Activated CD8-positive, alpha-beta T cell treated with anti-CD3 and anti-CD28 coated beads for 36 hours (primary cell): ENCODE data around the gene EPHA6. TPM values are rescaled to one million over a fixed set of nuclear protein-coding genes. Genes with fewer than 3 reads are reported as not detected.

Experiments
- ATAC-seq: fragments of 200-7000 bp; cut with Tn5 transposase; one replicate; pipeline ENCODE4 v1.10.0; 2021; ENCODE audit warnings: mild to moderate bottlenecking, moderate library complexity
- CTCF ChIA-PET: fragments of 350-600 bp; sonication (Branson Sonifier 250); formaldehyde crosslinking; loops from one replicate; lab custom pipeline; 2021; ENCODE audit warnings: antibody characterized with exemption; lab: Charles Lee
- POLR2A ChIA-PET: fragments of 350-600 bp; sonication (Branson Sonifier 250); formaldehyde crosslinking; loops from one replicate; lab custom pipeline; 2021; ENCODE audit warnings: antibody characterized with exemption; lab: Charles Lee
- DNase-seq: peaks from one replicate; pipeline ENCODE4 v3.0.0-alpha.2; 2020
- H3K27ac Mint-ChIP-seq: one replicate; pipeline ENCODE4 v1.8.0; 2021; ENCODE audit warnings: mild to moderate bottlenecking, mixed read lengths
- H3K27me3 Mint-ChIP-seq: one replicate; pipeline ENCODE4 v1.8.0; 2021; ENCODE audit warnings: mixed read lengths
- H3K36me3 Mint-ChIP-seq: one replicate; pipeline ENCODE4 v1.8.0; 2021; ENCODE audit warnings: low read depth, mixed read lengths
- H3K4me1 Mint-ChIP-seq: one replicate; pipeline ENCODE4 v1.8.0; 2021; ENCODE audit warnings: low read depth, mixed read lengths
- H3K4me3 Mint-ChIP-seq: one replicate; pipeline ENCODE4 v1.8.0; 2021; ENCODE audit warnings: mild to moderate bottlenecking, moderate library complexity, mixed read lengths
- H3K9me3 Mint-ChIP-seq: one replicate; pipeline ENCODE4 v1.8.0; 2021; ENCODE audit warnings: mixed read lengths
- CTCF ChIP-seq: fragments of 200-600 bp; IDR thresholded peaks from one replicate; pipeline ENCODE4 v1.8.0; 2022; ENCODE audit warnings: antibody characterized with exemption, mild to moderate bottlenecking
- intact Hi-C: fragments of 100-400 bp; cut with micrococcal nuclease; formaldehyde crosslinking; loops from one replicate; pipeline ENCODE4 v1.10.0; 2022
- total RNA-seq, 2 experiments: library from RNA; stranded (reverse); gene quantifications; one replicate each; pipeline ENCODE4 v1.2.3, GENCODE V29; 2021

EPHA6 gene
- not detected for total RNA-seq

- Mint-ChIP-seq H3K27me3 (peaks cover 27% of the 10 kb centered on the region), H3K9me3 (no peaks in the 10 kb centered on the region), H3K4me1 (peaks cover 6% of the 10 kb centered on the region), H3K4me3 (peak within 1 kb of the TSS; percentile 14), H3K36me3 (no peaks in the 10 kb centered on the region), H3K27ac (no peak within 1 kb of the TSS)
- DNase-seq = peak; percentile 11
- POLR2A ChIA-PET = no interaction called here
- CTCF ChIA-PET = no interaction called here
- no peak for TF ChIP-seq CTCF
- ATAC-seq = peak; percentile 27
- intact Hi-C loops = no loop called here
These were observed at the start of gene EPHA6 for GRCh38 chr3:96813820-96814650. Gene EPHA6 (plus strand): TSS chr3:96814594.

GRCh38 chr3:96776818-96777217 is 37.6 kb upstream of the EPHA6 start:
- no peak for ATAC-seq
- CTCF ChIA-PET = no interaction called here

GRCh38 chr3:96779810-96780209 is 34.6 kb upstream of the EPHA6 start:
- ChIA-PET POLR2A (no interaction called here), CTCF (no interaction called here)
- TF ChIP-seq CTCF = no peak
- DNase-seq (peak; percentile 2), ATAC-seq (no peak)
- no peaks in the 10 kb centered on the region for H3K27me3 Mint-ChIP-seq
- H3K4me3 Mint-ChIP-seq = no peak overlapping the region
- H3K36me3 Mint-ChIP-seq = no peaks in the 10 kb centered on the region
- intact Hi-C loops = no loop called here
- no peaks in the 10 kb centered on the region for H3K4me1 Mint-ChIP-seq
- H3K9me3 Mint-ChIP-seq = peaks cover 17% of the 10 kb centered on the region
- no peak overlapping the region for H3K27ac Mint-ChIP-seq

More at GRCh38 chr3:96776818-96777217, 37.6 kb upstream of the EPHA6 start:
- Mint-ChIP-seq H3K4me3 (no peak overlapping the region), H3K36me3 (no peaks in the 10 kb centered on the region), H3K27ac (no peak overlapping the region), H3K27me3 (no peaks in the 10 kb centered on the region), H3K9me3 (peaks cover 25% of the 10 kb centered on the region), H3K4me1 (no peaks in the 10 kb centered on the region)
- POLR2A ChIA-PET = no interaction called here
- intact Hi-C loops = no loop called here
- DNase-seq = no peak
- no peak for TF ChIP-seq CTCF

- no peak overlapping the region for H3K27ac Mint-ChIP-seq
- ChIA-PET POLR2A (no interaction called here), CTCF (no interaction called here)
- no peaks in the 10 kb centered on the region for H3K27me3 Mint-ChIP-seq
- intact Hi-C loops = no loop called here
- DNase-seq (no peak), ATAC-seq (no peak)
- H3K36me3 Mint-ChIP-seq = no peaks in the 10 kb centered on the region
- no peaks in the 10 kb centered on the region for H3K4me1 Mint-ChIP-seq
- H3K4me3 Mint-ChIP-seq = no peak overlapping the region
- peaks cover 1% of the 10 kb centered on the region for H3K9me3 Mint-ChIP-seq
- TF ChIP-seq CTCF = no peak
These were observed 18.3 kb upstream of the EPHA6 start for GRCh38 chr3:96796101-96796500.

GRCh38 chr3:96803870-96804269 is 10.5 kb upstream of the EPHA6 start:
- POLR2A ChIA-PET = no interaction called here
- H3K36me3 Mint-ChIP-seq = no peaks in the 10 kb centered on the region
- no peak overlapping the region for H3K27ac Mint-ChIP-seq
- intact Hi-C loops = no loop called here
- CTCF ChIA-PET = no interaction called here
- no peak for TF ChIP-seq CTCF
- DNase-seq (no peak), ATAC-seq (no peak)
- peaks cover 6% of the 10 kb centered on the region for H3K9me3 Mint-ChIP-seq
- H3K27me3 Mint-ChIP-seq = peaks cover 2% of the 10 kb centered on the region
- H3K4me3 Mint-ChIP-seq = no peak overlapping the region
- H3K4me1 Mint-ChIP-seq = no peaks in the 10 kb centered on the region
